VCaP (cell line): ENCODE measurements around the gene GOPC.

Experiments
- H3K27ac ChIP-seq: fragments of 450-650 bp; 2 replicates; pipeline ENCODE4 v1.5.1; 2017
- CTCF ChIP-seq: fragments of 450-650 bp; conservative IDR thresholded peaks from 2 replicates; pipeline ENCODE4 v1.5.1; 2017; ENCODE audit warnings: mild to moderate bottlenecking, moderate library complexity

GOPC gene

GRCh38 chr6:117603821-117604220 lies 1.5 kb upstream of the GOPC start:
- H3K27ac ChIP-seq: no peak overlapping the region
- TF ChIP-seq CTCF: no peak

- no peak for TF ChIP-seq CTCF
- peak overlapping the region; percentile 92 for H3K27ac ChIP-seq
Measured at GRCh38 chr6:117602899-117603588, 733 bp upstream of the GOPC start.

GRCh38 chr6:117601811-117602150 lies 530 bp downstream of the GOPC start:
- peak overlapping the region; percentile 92 for H3K27ac ChIP-seq
- no peak for TF ChIP-seq CTCF

- no peak for TF ChIP-seq CTCF
- H3K27ac ChIP-seq: no peak overlapping the region
Measured at GRCh38 chr6:117600008-117600743, 2.1 kb downstream of the GOPC start.

GRCh38 chr6:117597755-117598154 lies 4.6 kb downstream of the GOPC start:
- no peak for TF ChIP-seq CTCF
- no peak overlapping the region for H3K27ac ChIP-seq

GRCh38 chr6:117595099-117595923 lies 7.0 kb downstream of the GOPC start:
- H3K27ac ChIP-seq: no peak overlapping the region
- TF ChIP-seq CTCF: no peak
